ENCODE results near the gene ATP5ME.

Gene ATP5ME, protein sequence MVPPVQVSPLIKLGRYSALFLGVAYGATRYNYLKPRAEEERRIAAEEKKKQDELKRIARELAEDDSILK

DNA sequence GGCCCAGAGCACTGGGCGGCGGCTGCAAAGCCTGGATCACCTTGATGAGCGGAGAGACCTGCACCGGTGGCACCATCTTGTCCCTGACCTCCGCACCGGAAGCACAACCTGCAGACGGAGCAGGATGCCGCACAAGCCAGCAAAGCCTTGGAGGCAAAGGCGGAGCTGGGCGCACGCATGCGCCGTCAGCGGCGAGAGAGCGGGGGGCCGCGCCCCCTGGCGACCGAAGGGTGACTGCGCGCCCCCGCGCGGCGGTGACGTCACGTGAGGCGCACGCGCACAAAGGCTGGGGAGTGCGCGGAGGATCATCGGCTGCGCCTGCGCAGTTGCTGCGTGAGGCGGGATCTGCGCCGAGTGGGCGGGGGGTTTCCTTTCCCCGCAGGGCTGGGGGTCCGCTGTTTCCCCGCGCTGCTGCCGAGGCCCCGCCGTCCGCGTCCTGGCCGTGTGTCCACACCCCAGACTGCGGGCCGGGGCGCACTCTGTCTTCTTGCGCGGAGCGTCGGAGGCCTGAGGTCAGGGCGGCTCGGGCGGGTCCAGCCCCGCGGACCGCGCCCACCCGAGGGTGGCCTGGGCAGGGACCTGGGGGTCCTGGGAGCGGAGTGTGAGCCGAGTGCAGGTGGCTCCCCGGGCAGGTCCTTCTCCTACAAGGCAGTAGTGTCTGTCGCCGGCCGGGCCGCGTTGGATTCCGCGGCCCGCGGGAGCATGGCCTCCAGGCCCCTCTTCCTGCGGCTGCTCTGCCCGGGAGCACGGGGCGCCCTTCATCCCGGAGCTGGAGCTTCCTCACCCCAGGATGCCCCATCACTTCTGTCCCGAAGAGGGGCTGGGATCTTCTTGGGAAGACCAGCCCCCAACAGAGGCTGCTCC lies at the start of gene ATP5ME, which contains the start of gene MYL5:
ATP5ME (minus strand) TSS at position 105 of the 864 bp plus-strand sequence; CDS start at position 76, 29 bp downstream.
MYL5 (plus strand) TSS at position 371 of the 864 bp plus-strand sequence. CDS start 3,485 bp downstream, outside the sequence.
- FAIRE-seq (no peak), DNase-seq (ENCODE audit: insufficient read length, low spot score) (peak; percentile 99)
- peak; percentile 65 for TF ChIP-seq POLR2A (IDR thresholded peaks at IDR 0.05; ENCODE audit: low read depth, low read length)

DNA sequence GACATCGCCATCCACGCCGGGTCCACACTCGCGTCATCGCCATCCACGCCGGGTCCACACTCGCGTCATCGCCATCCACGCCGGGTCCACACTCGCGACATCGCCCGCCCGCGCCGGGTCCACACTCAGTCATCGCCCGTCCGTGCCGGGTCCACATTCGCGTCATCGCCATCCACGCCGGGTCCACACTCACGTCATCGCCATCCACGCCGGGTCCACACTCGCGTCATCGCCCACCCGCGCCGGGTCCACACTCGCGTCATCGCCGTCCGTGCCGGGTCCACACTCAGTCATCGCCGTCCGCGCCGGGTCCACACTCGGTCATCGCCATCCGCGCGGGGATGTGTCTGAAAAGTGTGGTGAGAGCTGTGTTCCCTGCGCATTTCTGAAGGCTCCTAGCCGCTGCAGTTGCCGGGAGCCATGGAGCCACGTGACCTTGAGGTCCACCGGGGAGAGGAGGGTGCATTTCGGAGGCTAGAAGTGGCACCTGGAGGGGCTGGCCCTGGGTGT lies 48.8 kb upstream of the ATP5ME start:
- FAIRE-seq, result no peak
- no peak for TF ChIP-seq POLR2A (IDR thresholded peaks at IDR 0.05; ENCODE audit: low read depth, low read length)
- DNase-seq (ENCODE audit: insufficient read length, low spot score), result no peak

DNA sequence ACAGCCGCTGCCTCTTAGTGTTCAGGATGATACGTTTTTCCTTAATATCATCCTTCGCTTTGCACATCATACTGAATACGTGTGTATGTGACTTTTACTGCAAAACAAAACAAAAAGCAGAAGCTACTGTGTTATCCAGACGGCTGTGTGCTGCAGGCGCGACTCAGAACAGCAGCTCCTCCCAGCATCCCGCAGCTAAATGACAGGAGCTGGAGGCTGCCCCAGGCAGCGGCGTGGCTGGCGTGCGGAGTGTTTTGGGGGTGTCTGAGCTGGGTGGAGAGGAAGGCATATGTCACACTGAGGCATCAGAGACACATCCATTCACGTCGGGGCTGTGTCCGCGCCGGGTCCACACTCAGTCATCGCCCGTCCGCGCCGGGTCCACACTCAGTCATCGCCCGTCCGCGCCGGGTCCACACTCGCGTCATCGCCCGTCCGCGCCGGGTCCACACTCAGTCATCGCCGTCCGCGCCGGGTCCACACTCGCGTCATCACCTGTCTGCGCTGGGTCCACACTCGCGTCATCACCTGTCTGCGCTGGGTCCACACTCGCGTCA lies 48.2 kb upstream of the ATP5ME start:
- no peak for FAIRE-seq

GRCh38 chr4:721261-722168 lies 47.4 kb upstream of the ATP5ME start:
- no peak for TF ChIP-seq POLR2A (IDR thresholded peaks at IDR 0.05; ENCODE audit: low read depth, low read length)
- DNase-seq (ENCODE audit: insufficient read length, low spot score) (no peak), FAIRE-seq (no peak)

More for the DNA sequence above, 48.2 kb upstream of the ATP5ME start:
- no peak for TF ChIP-seq POLR2A (IDR thresholded peaks at IDR 0.05; ENCODE audit: low read depth, low read length)
- no peak for DNase-seq (ENCODE audit: insufficient read length, low spot score)

DNA sequence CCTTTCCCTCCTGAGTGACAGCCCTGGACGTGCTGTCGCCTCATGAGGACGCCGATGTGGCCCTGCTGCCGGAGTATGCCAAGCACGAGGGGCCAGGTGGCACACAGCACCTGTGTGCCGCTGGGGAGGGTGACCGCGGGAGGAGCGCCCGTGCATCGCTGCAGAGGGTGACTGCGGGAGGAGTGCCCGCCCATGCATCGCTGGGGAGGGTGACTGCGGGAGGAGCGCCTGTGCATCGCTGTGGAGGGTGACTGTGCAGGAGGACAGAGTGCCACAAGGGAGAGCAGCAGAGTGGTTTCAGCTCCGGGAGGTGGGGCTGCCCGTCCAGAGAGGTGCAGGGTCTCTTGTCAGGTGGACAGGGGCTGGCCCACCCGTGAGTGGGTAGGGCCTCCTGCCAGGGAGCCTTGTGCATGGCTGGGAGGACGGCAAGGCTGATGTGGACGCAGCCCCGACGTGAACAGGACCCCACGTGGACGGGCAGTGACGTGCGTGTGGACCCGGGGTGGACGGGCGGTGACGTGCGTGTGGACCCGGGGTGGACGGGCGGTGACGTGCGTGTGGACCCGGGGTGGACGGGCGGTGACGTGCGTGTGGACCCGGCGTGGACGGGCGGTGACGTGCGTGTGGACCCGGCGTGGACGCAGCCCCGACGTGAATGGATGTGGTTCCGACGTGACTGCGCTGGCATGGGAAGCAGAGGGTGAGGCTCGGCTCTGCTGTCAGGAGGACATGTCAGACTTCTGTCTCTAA lies 46.2 kb upstream of the ATP5ME start:
- no peak for FAIRE-seq

DNA sequence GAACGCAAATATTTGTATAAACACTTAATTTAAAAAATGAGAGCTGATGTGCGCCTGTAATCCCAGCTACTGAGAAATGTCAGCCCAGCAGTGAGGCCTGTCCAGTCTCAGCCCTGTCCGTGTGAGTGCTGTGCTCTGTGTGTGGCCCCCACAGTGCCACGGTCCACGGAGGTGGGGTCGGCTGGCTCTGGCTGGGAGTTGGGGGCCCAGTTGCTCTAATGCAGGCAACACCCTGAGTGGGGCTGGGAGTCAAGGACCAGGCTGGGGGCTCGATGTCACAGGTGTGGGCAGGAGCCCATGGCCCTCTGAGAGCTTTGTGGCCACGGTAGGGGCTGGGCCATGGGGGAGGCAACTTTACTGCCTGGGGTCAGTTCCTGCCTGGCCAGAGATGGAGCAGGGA lies 44.4 kb upstream of the ATP5ME start:
- DNase-seq (ENCODE audit: insufficient read length, low spot score) (no peak), FAIRE-seq (no peak)
- TF ChIP-seq POLR2A (IDR thresholded peaks at IDR 0.05; ENCODE audit: low read depth, low read length), result no peak

More for the DNA sequence above, 46.2 kb upstream of the ATP5ME start:
- TF ChIP-seq POLR2A (IDR thresholded peaks at IDR 0.05; ENCODE audit: low read depth, low read length), result no peak
- no peak for DNase-seq (ENCODE audit: insufficient read length, low spot score)

GRCh38 chr4:717601-718320 lies 43.7 kb upstream of the ATP5ME start:
- no peak for FAIRE-seq
- DNase-seq (ENCODE audit: insufficient read length, low spot score), result no peak
- TF ChIP-seq POLR2A (IDR thresholded peaks at IDR 0.05; ENCODE audit: low read depth, low read length), result no peak

DNA sequence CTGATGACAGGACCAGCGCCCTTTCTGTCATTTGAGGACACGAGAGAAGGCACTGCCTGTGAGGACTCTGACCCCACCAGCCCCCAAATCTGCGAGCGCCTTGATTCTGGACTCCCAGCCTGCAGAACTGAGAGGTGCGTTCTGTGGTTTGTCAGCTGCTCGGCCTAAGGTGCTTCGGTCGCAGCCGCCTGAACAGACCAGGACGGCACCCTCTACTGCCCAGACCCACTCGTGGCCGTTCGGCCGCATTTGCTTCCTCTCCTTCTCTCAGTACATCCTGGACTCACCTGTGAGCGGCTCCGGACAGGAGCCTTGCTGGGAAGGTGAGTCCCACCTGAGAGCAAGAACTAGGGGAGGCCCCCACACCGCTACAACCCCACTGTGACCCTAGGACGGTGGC lies 40.0 kb upstream of the ATP5ME start:
- no peak for TF ChIP-seq POLR2A (IDR thresholded peaks at IDR 0.05; ENCODE audit: low read depth, low read length)
- no peak for FAIRE-seq

GRCh38 chr4:712916-713632 lies 39.0 kb upstream of the ATP5ME start:
- no peak for TF ChIP-seq POLR2A (IDR thresholded peaks at IDR 0.05; ENCODE audit: low read depth, low read length)
- FAIRE-seq (no peak), DNase-seq (ENCODE audit: insufficient read length, low spot score) (no peak)

More for the DNA sequence above, 40.0 kb upstream of the ATP5ME start:
- DNase-seq (ENCODE audit: insufficient read length, low spot score), result no peak

DNA sequence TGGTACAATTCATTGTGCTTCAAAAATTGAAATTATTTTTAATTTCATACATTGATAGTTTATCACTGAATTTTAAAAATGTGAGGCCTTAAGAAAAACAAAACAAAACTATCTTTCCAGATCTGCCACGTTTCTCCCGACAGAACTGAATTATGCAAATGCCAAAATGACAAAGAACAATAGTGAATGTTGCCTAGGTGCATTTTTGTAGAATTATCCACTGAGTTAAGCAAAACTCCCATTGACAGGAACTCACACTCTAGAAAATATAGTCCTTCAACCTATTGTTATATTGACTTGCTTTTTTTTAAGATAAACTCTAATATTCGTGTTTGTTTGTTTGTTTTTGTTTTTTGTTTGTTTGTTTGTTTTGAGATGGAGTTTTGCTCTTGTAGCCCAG lies 38.0 kb upstream of the ATP5ME start:
- TF ChIP-seq POLR2A (IDR thresholded peaks at IDR 0.05; ENCODE audit: low read depth, low read length), result no peak
- FAIRE-seq, result no peak
- DNase-seq (ENCODE audit: insufficient read length, low spot score), result no peak

DNA sequence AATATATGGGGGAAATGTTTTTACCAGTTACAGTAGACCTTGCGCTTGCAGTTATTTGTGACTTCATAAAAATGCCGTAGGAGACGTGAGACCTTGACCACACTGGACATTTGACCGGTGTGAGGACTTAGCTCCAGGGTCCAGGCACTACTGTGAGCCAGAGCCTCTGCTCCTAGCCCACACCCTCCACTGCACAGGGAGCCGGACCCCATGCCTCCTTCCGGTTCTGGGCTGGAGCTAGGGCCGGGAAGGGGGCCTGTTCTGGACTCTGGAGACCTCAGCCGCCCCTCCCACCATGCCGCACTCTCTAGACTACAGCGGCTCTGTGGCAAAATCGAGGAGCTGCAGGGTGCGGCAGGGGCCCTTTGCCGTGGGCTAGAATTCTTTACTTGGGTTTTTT lies 36.8 kb upstream of the ATP5ME start:
- no peak for FAIRE-seq
- no peak for DNase-seq (ENCODE audit: insufficient read length, low spot score)
- no peak for TF ChIP-seq POLR2A (IDR thresholded peaks at IDR 0.05; ENCODE audit: low read depth, low read length)

GRCh38 chr4:710116-710515 lies 36.0 kb upstream of the ATP5ME start:
- DNase-seq (ENCODE audit: insufficient read length, low spot score) (no peak), FAIRE-seq (no peak)
- TF ChIP-seq POLR2A (IDR thresholded peaks at IDR 0.05; ENCODE audit: low read depth, low read length), result no peak

All from H54 (cell line).